ENCODE measurements around the gene SLC25A26.
"Not testable (repeated sequence)": the region's sequence is repeated elsewhere in the genome, so short reads cannot be mapped to it uniquely, and the experiment has no call there.

SLC25A26 gene

DNA sequence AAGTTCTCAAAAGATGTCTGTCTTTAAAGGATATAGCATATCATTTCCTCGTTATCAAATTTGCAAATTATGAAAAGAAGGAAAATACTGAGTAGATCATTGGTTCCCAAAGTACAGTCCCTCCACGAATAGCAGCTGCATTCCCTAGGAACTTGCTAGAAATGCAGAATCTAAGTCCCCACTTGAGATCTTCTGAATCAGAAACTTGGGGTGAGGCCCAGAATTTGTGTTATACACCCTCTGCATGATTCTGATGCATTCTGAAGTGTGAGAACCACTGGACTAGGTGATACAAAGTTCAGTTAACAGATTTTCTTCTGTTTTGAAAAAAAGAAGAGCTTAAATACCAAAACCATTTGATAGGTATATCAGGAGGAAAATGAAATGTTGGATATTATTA lies 77.1 kb downstream of the SLC25A26 start:
- DNase-seq, result no peak
- TF ChIP-seq, protein P1, sequence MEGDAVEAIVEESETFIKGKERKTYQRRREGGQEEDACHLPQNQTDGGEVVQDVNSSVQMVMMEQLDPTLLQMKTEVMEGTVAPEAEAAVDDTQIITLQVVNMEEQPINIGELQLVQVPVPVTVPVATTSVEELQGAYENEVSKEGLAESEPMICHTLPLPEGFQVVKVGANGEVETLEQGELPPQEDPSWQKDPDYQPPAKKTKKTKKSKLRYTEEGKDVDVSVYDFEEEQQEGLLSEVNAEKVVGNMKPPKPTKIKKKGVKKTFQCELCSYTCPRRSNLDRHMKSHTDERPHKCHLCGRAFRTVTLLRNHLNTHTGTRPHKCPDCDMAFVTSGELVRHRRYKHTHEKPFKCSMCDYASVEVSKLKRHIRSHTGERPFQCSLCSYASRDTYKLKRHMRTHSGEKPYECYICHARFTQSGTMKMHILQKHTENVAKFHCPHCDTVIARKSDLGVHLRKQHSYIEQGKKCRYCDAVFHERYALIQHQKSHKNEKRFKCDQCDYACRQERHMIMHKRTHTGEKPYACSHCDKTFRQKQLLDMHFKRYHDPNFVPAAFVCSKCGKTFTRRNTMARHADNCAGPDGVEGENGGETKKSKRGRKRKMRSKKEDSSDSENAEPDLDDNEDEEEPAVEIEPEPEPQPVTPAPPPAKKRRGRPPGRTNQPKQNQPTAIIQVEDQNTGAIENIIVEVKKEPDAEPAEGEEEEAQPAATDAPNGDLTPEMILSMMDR (IDR thresholded peaks at IDR 0.05; ENCODE audit: low read depth, low read length), result no peak
- no peak overlapping the region for H3K4me3 ChIP-seq (ENCODE audit: low read depth, low read length)
- no peaks in the 10 kb centered on the region for H3K36me3 ChIP-seq
- no peaks in the 10 kb centered on the region for H3K9me3 ChIP-seq
- peaks cover 4% of the 10 kb centered on the region; the same call in 1 of the 2 replicates for H3K4me1 ChIP-seq
- no peaks in the 10 kb centered on the region for H3K27me3 ChIP-seq

DNA sequence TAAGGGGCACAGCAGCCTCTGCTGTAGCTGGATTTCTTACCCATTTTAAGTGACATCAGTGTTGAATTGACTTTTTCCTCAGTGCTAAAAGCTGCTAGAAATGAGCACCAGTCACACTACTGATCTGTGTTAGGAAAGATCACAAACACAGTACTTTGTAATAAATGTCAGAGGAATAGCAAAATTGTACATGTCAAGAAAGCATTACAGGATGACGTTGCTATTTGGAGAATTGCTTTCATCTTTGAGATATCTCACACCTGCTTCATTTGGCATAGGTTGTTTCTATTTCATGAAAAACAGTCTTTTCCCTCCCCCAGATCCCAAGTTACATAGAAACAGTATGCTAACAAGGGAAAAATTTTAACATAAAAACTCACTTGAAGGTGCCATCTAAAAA lies 77.8 kb downstream of the SLC25A26 start:
- H3K9me3 ChIP-seq, result no peaks in the 10 kb centered on the region
- H3K4me1 ChIP-seq, result peaks cover 4% of the 10 kb centered on the region
- H3K27me3 ChIP-seq, result no peaks in the 10 kb centered on the region
- no peak overlapping the region for H3K4me3 ChIP-seq (ENCODE audit: low read depth, low read length)
- no peaks in the 10 kb centered on the region for H3K36me3 ChIP-seq
- TF ChIP-seq, protein P1 (IDR thresholded peaks at IDR 0.05; ENCODE audit: low read depth, low read length), result no peak
- DNase-seq, result no peak

DNA sequence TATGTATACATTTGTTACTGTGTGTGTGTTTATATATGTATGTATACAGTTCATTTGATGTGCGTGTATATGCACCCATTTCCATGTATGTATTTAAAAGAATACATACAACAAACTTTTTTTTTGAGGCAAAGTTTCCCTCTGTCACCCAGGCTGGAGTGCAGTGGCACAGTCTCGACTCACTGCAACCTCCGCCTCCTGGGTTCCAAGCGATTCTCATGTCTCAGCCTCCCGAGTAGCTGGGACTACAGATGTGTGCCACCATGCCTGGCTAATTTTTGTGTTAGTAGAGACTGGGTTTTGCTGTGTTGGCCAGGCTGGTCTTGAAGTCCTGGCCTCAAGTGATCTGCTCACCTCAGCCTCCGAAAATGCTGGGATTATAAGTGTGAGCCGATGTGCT lies 78.3 kb downstream of the SLC25A26 start:
- not testable (repeated sequence) for H3K27me3 ChIP-seq; H3K36me3 ChIP-seq; DNase-seq; H3K9me3 ChIP-seq; H3K4me3 ChIP-seq (ENCODE audit: low read depth, low read length); H3K4me1 ChIP-seq

DNA sequence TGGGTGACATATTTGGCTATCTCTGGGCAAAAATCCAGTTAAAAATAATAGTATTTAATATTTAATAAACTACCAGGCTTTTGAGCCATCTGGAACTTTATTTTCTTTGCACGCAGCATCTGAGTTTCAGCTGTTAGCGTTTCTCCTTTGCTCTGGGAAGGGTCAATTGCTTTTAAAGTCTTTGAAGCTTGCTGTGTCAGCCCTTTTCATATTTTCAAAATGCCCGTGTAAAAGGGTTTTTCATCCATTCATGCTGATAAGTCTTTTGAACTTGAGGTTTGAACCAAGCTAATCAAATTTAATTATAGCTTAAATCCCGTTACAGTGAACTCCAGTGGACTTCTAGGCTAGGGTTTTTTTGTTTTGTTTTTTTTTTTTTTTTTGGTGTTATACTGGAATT lies 79.1 kb downstream of the SLC25A26 start:
- DNase-seq, result no peak
- Histone ChIP-seq H3K4me1 (peaks cover 4% of the 10 kb centered on the region), H3K9me3 (no peaks in the 10 kb centered on the region), H3K27me3 (no peaks in the 10 kb centered on the region), H3K36me3 (no peaks in the 10 kb centered on the region), H3K4me3 (ENCODE audit: low read depth, low read length) (no peak overlapping the region)
- TF ChIP-seq, protein P1 (IDR thresholded peaks at IDR 0.05; ENCODE audit: low read depth, low read length), result no peak

DNA sequence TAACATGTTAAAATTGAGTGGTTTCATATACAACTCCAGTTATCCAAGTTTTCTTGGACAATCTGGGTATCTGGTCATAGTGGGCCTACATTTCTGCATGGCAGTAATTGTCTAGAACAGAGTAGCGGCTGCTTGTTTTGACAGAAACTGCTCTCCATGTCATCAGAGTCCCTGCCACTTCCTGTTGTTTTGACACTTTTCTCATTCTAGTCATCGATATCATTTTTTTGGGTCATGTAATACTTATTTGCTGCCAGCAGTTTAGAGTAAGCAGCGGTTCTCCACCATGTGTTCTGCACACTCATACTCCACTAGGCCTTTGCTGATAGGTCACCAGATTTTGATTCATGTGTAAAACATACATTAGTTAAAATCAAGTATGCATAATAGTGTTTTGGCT lies 81.5 kb downstream of the SLC25A26 start:
- Histone ChIP-seq H3K9me3 (no peaks in the 10 kb centered on the region), H3K4me3 (ENCODE audit: low read depth, low read length) (no peak overlapping the region), H3K36me3 (no peaks in the 10 kb centered on the region), H3K4me1 (peaks cover 4% of the 10 kb centered on the region), H3K27me3 (no peaks in the 10 kb centered on the region)
- TF ChIP-seq, protein P1 (IDR thresholded peaks at IDR 0.05; ENCODE audit: low read depth, low read length), result no peak
- DNase-seq, result no peak

DNA sequence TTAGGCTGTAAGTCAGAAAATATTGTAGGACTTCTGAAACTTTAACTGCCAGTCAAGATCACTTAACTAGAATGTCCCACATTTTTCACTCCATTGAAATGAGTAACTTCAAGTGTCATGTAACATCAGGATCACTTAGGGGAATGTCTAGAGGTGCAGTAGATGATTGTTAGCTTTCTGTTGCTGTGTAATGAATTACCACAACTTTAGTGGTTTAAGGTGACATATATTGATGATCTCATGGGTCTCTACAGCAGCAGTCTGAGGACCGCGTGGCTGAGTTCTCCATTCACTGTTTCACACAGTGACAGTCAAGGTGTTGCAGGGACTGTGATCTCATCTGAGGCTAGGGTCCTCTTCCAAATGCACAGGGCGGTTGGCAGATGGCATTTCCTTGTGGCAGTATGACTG lies 82.7 kb downstream of the SLC25A26 start:
- TF ChIP-seq, protein P1 (IDR thresholded peaks at IDR 0.05; ENCODE audit: low read depth, low read length), result no peak
- H3K4me1 ChIP-seq, result peaks cover 4% of the 10 kb centered on the region

DNA sequence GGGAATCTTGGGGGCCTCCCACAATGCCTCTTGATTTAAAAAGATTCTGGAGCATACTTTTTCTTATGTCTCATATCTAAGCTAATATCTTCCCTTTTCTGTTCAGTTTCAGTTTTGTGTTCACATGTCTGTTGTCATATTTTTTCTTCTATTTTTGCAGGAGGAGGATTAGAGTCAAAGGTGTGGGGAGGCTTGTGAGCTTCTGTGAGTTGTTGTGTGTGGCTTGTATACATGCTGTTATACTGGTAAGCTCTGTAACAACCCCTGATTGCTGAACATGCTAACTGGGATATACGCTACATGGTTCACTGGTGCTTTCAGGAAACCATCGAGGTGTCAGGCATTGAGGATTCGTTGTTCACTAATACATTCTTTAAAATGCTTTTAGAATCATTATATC lies 83.5 kb downstream of the SLC25A26 start:
- no peaks in the 10 kb centered on the region for H3K27me3 ChIP-seq
- H3K4me1 ChIP-seq, result peaks cover 4% of the 10 kb centered on the region
- no peak for DNase-seq
- TF ChIP-seq, protein P1 (IDR thresholded peaks at IDR 0.05; ENCODE audit: low read depth, low read length), result no peak
- H3K9me3 ChIP-seq, result no peaks in the 10 kb centered on the region
- H3K4me3 ChIP-seq (ENCODE audit: low read depth, low read length), result no peak overlapping the region
- H3K36me3 ChIP-seq, result no peaks in the 10 kb centered on the region

More for the DNA sequence above, 82.7 kb downstream of the SLC25A26 start:
- H3K9me3 ChIP-seq, result no peaks in the 10 kb centered on the region
- no peak for DNase-seq
- no peaks in the 10 kb centered on the region for H3K27me3 ChIP-seq
- no peak overlapping the region for H3K4me3 ChIP-seq (ENCODE audit: low read depth, low read length)
- no peaks in the 10 kb centered on the region for H3K36me3 ChIP-seq

DNA sequence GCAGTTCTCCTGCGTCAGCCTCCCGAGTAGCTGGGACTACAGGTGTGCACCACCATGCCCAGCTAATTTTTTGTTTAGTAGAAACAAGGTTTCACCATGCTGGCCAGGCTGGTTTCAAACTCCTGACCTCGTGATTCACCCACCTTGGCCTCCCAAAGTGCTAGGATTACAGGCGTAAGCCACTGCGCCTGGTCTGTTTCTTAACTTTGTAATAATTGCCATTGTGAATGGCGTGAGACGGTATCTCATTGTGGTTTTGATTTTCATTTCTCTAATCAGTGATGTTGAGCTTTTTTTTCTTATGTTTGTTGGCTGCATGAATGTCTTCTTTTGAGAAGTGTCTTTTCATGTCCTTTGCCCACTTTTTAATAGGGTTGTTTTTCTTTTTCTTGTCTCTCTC lies 85.3 kb downstream of the SLC25A26 start:
- not testable (repeated sequence) for H3K4me1 ChIP-seq; H3K4me3 ChIP-seq (ENCODE audit: low read depth, low read length); DNase-seq; H3K36me3 ChIP-seq; H3K9me3 ChIP-seq; H3K27me3 ChIP-seq

DNA sequence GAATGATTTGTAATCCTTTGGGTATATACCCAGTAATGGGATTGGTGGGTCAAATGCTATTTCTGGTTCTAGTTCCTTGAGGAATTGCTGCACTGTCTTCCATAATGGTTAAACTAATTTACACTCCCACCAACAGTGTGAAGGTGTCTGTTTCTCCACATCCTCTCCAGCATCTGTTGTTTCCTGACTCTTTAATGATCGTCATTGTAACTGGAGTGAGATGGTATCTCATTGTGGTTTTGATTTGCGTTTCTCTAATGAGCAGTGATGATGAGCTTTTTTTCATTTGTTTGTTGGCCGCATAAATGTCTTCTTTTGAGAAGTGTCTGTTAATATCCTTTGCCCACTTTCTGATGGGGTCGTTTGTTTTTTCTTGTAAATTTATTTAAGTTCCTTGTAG lies 86.2 kb downstream of the SLC25A26 start:
- not testable (repeated sequence) for H3K36me3 ChIP-seq; H3K4me1 ChIP-seq; H3K4me3 ChIP-seq (ENCODE audit: low read depth, low read length); DNase-seq; H3K9me3 ChIP-seq; H3K27me3 ChIP-seq
